Measurements from ENCODE around the gene PRRC2B.
"Not testable (repeated sequence)": the region's sequence is repeated elsewhere in the genome, so short reads cannot be mapped to it uniquely, and the experiment has no call there.

Gene PRRC2B

GRCh38 chr9:131491001-131491710 lies 97.3 kb downstream of the PRRC2B start:
- no peak for DNase-seq

GRCh38 chr9:131492070-131492469 lies 98.2 kb downstream of the PRRC2B start:
- DNase-seq, result no peak

- DNase-seq, result no peak
Observed at GRCh38 chr9:131494296-131494870, 100.5 kb downstream of the PRRC2B start.

GRCh38 chr9:131495785-131496184 lies 101.9 kb downstream of the PRRC2B start:
- no peak for DNase-seq

GRCh38 chr9:131496844-131497405 lies 103.0 kb downstream of the PRRC2B start:
- DNase-seq, result no peak

GRCh38 chr9:131499254-131499767 lies 105.4 kb downstream of the PRRC2B start:
- DNase-seq, result no peak

GRCh38 chr9:131500377-131500776 lies 106.5 kb downstream of the PRRC2B start:
- no peak for DNase-seq

GRCh38 chr9:131500939-131501541 lies 107.2 kb downstream of the PRRC2B start:
- no peak for DNase-seq

GRCh38 chr9:131502781-131503625 lies 109.1 kb downstream of the PRRC2B start, which contains the start of gene POMT1:
Gene POMT1, plus strand, starts transcription at chr9:131502918. Its CDS starts 1,301 bp downstream, at chr9:131504219.
- peak; percentile 78 to 83 for DNase-seq

- peak; percentile 33 to 41 for DNase-seq
Observed at GRCh38 chr9:131503626-131504465, 110.0 kb downstream of the PRRC2B start.

- DNase-seq, result no peak
Observed at GRCh38 chr9:131505012-131505411, 111.1 kb downstream of the PRRC2B start.

- DNase-seq, result no peak
Observed at GRCh38 chr9:131511416-131511815, 117.5 kb downstream of the PRRC2B start.

- DNase-seq, result no peak
Observed at GRCh38 chr9:131511880-131512279, 118.0 kb downstream of the PRRC2B start.

- no peak for DNase-seq
Observed at GRCh38 chr9:131513177-131513576, 119.3 kb downstream of the PRRC2B start.

GRCh38 chr9:131515559-131516031 lies 121.7 kb downstream of the PRRC2B start:
- DNase-seq, result not testable (repeated sequence)

- peak; percentile 12 to 26 for DNase-seq
Observed at GRCh38 chr9:131516100-131516499, 122.2 kb downstream of the PRRC2B start.

- no peak for DNase-seq
Observed at GRCh38 chr9:131516930-131517329, 123.0 kb downstream of the PRRC2B start.

- DNase-seq, result no peak
Observed at GRCh38 chr9:131517761-131518190, 123.9 kb downstream of the PRRC2B start.

GRCh38 chr9:131518553-131518952 lies 124.7 kb downstream of the PRRC2B start:
- DNase-seq, result no peak

- no peak for DNase-seq
Observed at GRCh38 chr9:131520503-131520902, 126.6 kb downstream of the PRRC2B start.

- no peak for DNase-seq
Observed at GRCh38 chr9:131521203-131521602, 127.3 kb downstream of the PRRC2B start.

Data from inflammatory macrophage treated with lipopolysaccharide for 1 hour (primary cell).